Urothelium cell line (cell line): ENCODE results near the gene TSPAN5.

Experiments
- DNase-seq: peaks from one replicate; pipeline ENCODE4 v3.0.0; 2011; ENCODE audit warnings: low spot score, mixed read lengths
- FAIRE-seq: peaks from 2 replicates; lab custom pipeline; 2011; peaks lifted over from hg19 to GRCh38; lab: Jason Lieb, UNC

The TSPAN5 gene

GRCh38 chr4:98522062-98522461, 136.3 kb downstream of the TSPAN5 start:
- no peak for DNase-seq
- no peak for FAIRE-seq

- DNase-seq (no peak), FAIRE-seq (no peak)
Observed at GRCh38 chr4:98521486-98521885, 136.9 kb downstream of the TSPAN5 start.

- DNase-seq (no peak), FAIRE-seq (no peak)
Observed at GRCh38 chr4:98519268-98519977, 139.0 kb downstream of the TSPAN5 start.

- no peak for FAIRE-seq
- no peak for DNase-seq
Observed at GRCh38 chr4:98518559-98519267, 139.7 kb downstream of the TSPAN5 start.

- DNase-seq: no peak
- peak; percentile 27 for FAIRE-seq
Observed at GRCh38 chr4:98517218-98518021, 141.0 kb downstream of the TSPAN5 start.

- DNase-seq: no peak
- FAIRE-seq: no peak
Observed at GRCh38 chr4:98516441-98517217, 141.8 kb downstream of the TSPAN5 start.

GRCh38 chr4:98516042-98516440, 142.4 kb downstream of the TSPAN5 start:
- FAIRE-seq (no peak), DNase-seq (peak; percentile 80)

- DNase-seq (no peak), FAIRE-seq (no peak)
Observed at GRCh38 chr4:98515470-98515809, 143.0 kb downstream of the TSPAN5 start.

GRCh38 chr4:98514741-98515469, 143.5 kb downstream of the TSPAN5 start:
- FAIRE-seq: no peak
- DNase-seq: no peak

GRCh38 chr4:98512918-98513317, 145.5 kb downstream of the TSPAN5 start:
- no peak for DNase-seq
- FAIRE-seq: no peak

- DNase-seq: no peak
- no peak for FAIRE-seq
Observed at GRCh38 chr4:98510757-98511517, 147.5 kb downstream of the TSPAN5 start.

- FAIRE-seq: no peak
- no peak for DNase-seq
Observed at GRCh38 chr4:98510340-98510739, 148.1 kb downstream of the TSPAN5 start.

- no peak for FAIRE-seq
- no peak for DNase-seq
Observed at GRCh38 chr4:98509721-98510120, 148.7 kb downstream of the TSPAN5 start.

- FAIRE-seq: no peak
- DNase-seq: no peak
Observed at GRCh38 chr4:98508829-98509598, 149.4 kb downstream of the TSPAN5 start.

- FAIRE-seq: no peak
- no peak for DNase-seq
Observed at GRCh38 chr4:98508248-98508647, 150.2 kb downstream of the TSPAN5 start.

GRCh38 chr4:98507299-98507698, 151.1 kb downstream of the TSPAN5 start:
- FAIRE-seq: no peak
- no peak for DNase-seq

GRCh38 chr4:98506462-98507132, 151.8 kb downstream of the TSPAN5 start:
- FAIRE-seq: no peak
- DNase-seq: no peak

GRCh38 chr4:98505992-98506391, 152.4 kb downstream of the TSPAN5 start:
- no peak for FAIRE-seq
- no peak for DNase-seq
